ENCODE data around the gene PCNP.
"Not testable (repeated sequence)": the region's sequence is repeated elsewhere in the genome, so short reads cannot be mapped to it uniquely, and the experiment has no call there.

PCNP gene

DNA sequence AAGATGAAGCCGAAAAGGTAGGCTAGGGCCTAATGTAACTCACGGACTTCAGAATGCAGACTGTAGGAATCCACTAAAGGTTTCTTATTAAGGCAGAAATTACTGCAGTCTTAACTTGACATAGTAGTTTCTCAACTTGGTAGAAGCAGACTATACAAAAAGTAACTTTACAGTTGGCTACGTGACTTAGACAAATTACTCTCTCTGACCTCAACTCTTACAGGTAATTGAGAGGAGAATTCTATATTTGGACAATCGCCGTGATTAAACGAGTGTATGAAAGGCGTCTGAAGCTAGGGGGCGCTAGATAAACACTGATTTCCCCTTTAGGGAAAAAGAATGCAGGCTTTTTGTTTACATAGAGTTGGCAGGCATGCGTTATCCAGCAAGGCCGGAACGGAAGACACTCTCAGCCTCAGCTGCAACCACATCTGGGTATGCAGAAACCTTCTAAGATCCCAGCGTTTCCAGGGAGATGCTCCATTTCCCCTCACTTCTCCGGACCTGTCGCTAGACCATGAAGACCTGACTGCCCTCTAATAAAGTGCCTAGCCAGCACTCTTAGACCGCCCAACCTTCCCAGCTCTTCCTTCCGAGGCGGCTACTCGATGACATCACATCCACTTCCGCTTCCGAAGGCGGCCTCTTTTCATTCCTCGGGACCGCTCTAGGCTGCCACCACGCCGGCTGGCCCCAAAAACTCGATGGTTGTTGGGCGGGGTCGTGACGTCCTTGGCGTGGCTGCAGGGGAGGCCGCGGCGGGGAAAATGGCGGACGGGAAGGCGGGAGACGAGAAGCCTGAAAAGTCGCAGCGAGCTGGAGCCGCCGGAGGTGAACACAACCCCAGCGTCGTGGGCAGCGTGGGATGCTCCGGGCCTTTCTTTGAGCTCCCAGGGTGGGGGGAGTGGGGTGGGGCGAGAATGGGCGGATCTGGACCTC, at the start of gene PCNP:
TSS of gene PCNP (plus strand) at position 732 of the 939 bp plus-strand sequence. CDS start at position 768, 36 bp downstream.
- H3K27me3 Mint-ChIP-seq: no peaks in the 10 kb centered on the region
- CTCF ChIA-PET: interaction anchor here (0.7 to 1.6 kb wide), 14 partner anchors 9 to 256 kb away, joined by 3 to 10 read pairs (median 4); partner anchors contain the start of genes SENP7, TRMT10C and ZBTB11
- no peaks in the 10 kb centered on the region for H3K9me3 Mint-ChIP-seq
- peak within 1 kb of the TSS; percentile 99 for H3K4me3 Mint-ChIP-seq
- H3K4me1 Mint-ChIP-seq: peaks cover 73% of the 10 kb centered on the region
- H3K27ac Mint-ChIP-seq: peak within 1 kb of the TSS; percentile 99
- peak; percentile 100 for DNase-seq
- peaks cover 25% of the 10 kb centered on the region for H3K36me3 Mint-ChIP-seq

- Mint-ChIP-seq H3K9me3 (peaks cover 19% of the 10 kb centered on the region), H3K4me3 (no peak overlapping the region), H3K27me3 (no peaks in the 10 kb centered on the region), H3K27ac (no peak overlapping the region), H3K36me3 (peaks cover 21% of the 10 kb centered on the region), H3K4me1 (peaks cover 43% of the 10 kb centered on the region)
- CTCF ChIA-PET: no interaction called here
- DNase-seq: no peak
Measured at GRCh38 chr3:101527441-101527840, 46.5 kb upstream of the PCNP start.

DNA sequence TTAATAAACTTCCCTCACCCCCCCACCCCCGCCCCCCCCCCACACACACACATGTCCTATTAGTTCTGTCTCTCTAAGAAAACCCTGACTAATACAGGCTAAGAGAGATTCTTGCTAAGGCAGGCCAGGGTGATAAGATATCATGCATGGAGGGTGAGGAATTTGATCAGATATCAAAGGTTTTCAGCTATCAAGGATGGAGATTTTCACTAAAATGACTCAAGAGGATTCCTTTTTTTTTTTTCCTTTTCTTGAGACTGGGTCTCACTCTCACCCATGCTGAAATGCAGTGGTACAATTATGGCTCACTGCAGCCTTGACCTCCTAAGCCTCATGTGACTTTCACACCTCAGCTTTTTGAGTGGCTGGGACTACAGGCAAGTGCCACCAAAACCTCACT, 46.1 kb upstream of the PCNP start:
- Mint-ChIP-seq H3K27me3 (no peaks in the 10 kb centered on the region), H3K9me3 (peaks cover 19% of the 10 kb centered on the region), H3K36me3 (peaks cover 21% of the 10 kb centered on the region), H3K27ac (no peak overlapping the region), H3K4me3 (no peak overlapping the region), H3K4me1 (peaks cover 40% of the 10 kb centered on the region)
- no peak for DNase-seq
- CTCF ChIA-PET: no interaction called here

DNA sequence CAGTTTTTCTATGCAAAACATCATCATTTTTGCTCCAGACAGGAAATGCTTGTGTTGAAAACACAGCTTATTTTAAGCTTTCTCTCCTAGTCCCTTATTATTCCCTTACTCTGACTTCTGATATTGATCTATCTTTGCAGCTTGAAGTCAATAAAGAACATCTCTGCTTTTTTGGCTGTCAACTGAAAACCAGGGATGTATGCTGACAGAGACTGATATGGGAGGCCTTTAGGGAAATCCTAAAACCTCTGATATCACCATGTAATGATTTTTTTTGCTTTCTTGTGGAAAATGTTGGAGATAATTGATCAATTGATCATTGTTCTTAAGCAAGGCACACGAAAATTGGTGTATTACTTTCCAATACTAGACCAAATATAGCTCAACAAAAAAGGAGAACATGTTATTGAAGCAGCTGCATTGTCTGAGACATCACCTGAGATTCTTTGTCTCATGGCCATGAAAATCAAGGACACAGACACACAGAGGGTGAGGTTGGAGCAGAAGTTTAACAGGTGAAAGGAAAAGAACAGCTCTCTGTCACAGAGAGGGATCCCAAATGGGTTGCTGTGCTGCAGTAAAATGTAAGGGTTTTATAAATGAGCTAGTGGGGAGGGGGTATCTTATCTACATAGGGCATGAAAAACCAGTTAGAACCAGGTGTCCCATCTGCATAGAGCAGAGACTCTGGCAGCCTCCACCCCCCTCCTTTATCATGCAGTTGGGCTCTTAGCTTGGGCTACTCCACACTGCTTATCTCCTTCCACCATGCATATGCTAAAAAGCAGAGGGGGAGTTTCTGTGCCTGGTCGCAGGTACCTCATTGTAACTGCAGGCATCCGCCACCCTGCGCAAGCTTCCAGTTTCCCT, 43.9 kb upstream of the PCNP start:
- Mint-ChIP-seq H3K27me3 (no peaks in the 10 kb centered on the region), H3K4me1 (peaks cover 39% of the 10 kb centered on the region), H3K4me3 (no peak overlapping the region), H3K36me3 (peaks cover 15% of the 10 kb centered on the region), H3K9me3 (peaks cover 17% of the 10 kb centered on the region), H3K27ac (peak overlapping the region; percentile 81)
- DNase-seq: no peak
- CTCF ChIA-PET: interaction anchor here (1.0 kb wide), 1 partner anchor 12 kb away, joined by 4 read pairs; no protein-coding TSS in a partner anchor

DNA sequence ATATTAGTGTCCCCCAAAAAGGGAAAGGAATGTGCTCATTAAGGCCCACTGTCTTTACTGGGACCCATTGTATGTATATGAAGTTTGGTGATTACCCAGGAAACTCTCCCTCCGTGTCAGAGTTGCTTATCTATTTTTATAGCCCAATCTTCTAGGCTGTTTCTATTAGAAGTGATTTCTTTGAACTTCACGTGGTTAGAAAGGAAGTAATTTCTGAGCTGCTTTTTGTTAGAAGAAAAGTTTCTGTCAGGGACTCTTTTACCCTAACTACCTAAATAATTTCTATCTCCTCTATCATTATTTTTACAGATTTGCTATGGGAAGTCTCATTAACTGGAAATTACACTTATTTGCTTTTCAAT, 43.3 kb upstream of the PCNP start:
- H3K27ac Mint-ChIP-seq: peak overlapping the region; percentile 81
- peaks cover 14% of the 10 kb centered on the region for H3K36me3 Mint-ChIP-seq
- no peak for DNase-seq
- peaks cover 15% of the 10 kb centered on the region for H3K9me3 Mint-ChIP-seq
- CTCF ChIA-PET: interaction anchor here (1.0 kb wide), 1 partner anchor 12 kb away, joined by 4 read pairs; no protein-coding TSS in a partner anchor
- no peaks in the 10 kb centered on the region for H3K27me3 Mint-ChIP-seq
- H3K4me1 Mint-ChIP-seq: peaks cover 39% of the 10 kb centered on the region
- H3K4me3 Mint-ChIP-seq: no peak overlapping the region

DNA sequence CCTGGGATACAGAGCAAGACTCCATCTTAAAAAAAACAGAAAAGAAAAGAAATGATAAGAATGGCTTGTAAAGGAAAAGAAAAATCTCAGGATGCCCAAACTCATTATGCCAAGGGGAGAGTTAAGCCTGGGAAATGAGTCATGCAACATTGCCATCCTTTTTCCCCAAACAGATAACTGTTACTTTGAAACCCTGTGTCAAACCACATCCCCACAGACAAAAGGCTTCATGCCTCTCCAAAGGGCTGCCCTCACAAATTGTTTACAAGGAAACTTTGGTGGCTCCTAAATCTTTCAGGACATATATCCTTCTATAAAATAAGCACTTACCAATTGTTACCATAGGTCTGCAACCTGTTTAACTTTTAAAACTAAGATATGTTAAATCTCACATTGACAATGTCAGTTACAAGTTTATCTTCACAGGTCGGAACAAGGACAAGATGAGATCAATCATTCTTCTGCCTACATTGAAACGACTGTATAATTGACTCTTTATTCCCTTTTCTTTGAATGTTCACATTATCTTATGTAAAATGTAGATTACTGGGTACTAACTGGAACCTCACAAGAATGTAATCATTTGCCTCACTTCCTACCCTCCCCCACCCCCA, 42.4 kb upstream of the PCNP start:
- Mint-ChIP-seq H3K4me1 (peaks cover 39% of the 10 kb centered on the region), H3K36me3 (peaks cover 16% of the 10 kb centered on the region), H3K9me3 (peaks cover 17% of the 10 kb centered on the region), H3K27ac (peak overlapping the region; percentile 81), H3K4me3 (no peak overlapping the region), H3K27me3 (peaks cover 3% of the 10 kb centered on the region)
- DNase-seq: no peak
- CTCF ChIA-PET: no interaction called here

GRCh38 chr3:101532783-101533602, 41.0 kb upstream of the PCNP start:
- peaks cover 39% of the 10 kb centered on the region for H3K4me1 Mint-ChIP-seq
- H3K27me3 Mint-ChIP-seq: peaks cover 3% of the 10 kb centered on the region
- no peak overlapping the region for H3K4me3 Mint-ChIP-seq
- H3K36me3 Mint-ChIP-seq: peaks cover 14% of the 10 kb centered on the region
- DNase-seq: no peak
- CTCF ChIA-PET: no interaction called here
- H3K9me3 Mint-ChIP-seq: peaks cover 13% of the 10 kb centered on the region
- H3K27ac Mint-ChIP-seq: no peak overlapping the region

- no peak for DNase-seq
- Mint-ChIP-seq H3K27me3 (peaks cover 3% of the 10 kb centered on the region), H3K9me3 (peaks cover 13% of the 10 kb centered on the region), H3K4me1 (peaks cover 38% of the 10 kb centered on the region), H3K27ac (no peak overlapping the region), H3K36me3 (peaks cover 13% of the 10 kb centered on the region), H3K4me3 (no peak overlapping the region)
- CTCF ChIA-PET: no interaction called here
Measured at GRCh38 chr3:101533603-101533968, 40.4 kb upstream of the PCNP start.

DNA sequence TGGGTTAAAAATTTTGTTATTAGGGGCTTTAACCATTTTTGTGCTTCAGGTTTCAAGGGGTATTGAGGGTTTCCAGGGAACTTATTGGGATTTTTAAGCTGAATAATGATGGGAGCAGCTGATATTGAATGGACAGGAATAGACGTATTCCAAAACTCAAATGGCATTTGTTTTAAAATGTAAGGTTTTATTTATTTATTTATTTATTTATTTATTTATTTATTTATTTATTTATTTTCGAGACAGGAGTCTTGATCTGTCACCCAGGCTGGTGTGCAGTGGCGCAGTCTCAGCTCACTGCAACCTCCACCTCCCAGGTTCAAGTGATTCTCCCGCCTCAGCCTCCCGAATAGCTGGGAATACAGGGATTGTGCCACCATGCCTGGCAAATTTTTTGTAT, 38.8 kb upstream of the PCNP start:
- H3K36me3 Mint-ChIP-seq: peaks cover 2% of the 10 kb centered on the region
- H3K4me3 Mint-ChIP-seq: no peak overlapping the region
- H3K27ac Mint-ChIP-seq: no peak overlapping the region
- DNase-seq: no peak
- CTCF ChIA-PET: interaction anchor here (1.1 kb wide), 1 partner anchor 8 kb away, joined by 3 read pairs; no protein-coding TSS in a partner anchor
- peaks cover 26% of the 10 kb centered on the region for H3K4me1 Mint-ChIP-seq
- H3K9me3 Mint-ChIP-seq: peaks cover 10% of the 10 kb centered on the region
- peaks cover 8% of the 10 kb centered on the region for H3K27me3 Mint-ChIP-seq

- H3K27me3 Mint-ChIP-seq: peaks cover 8% of the 10 kb centered on the region
- H3K27ac Mint-ChIP-seq: no peak overlapping the region
- no peak overlapping the region for H3K4me3 Mint-ChIP-seq
- peaks cover 9% of the 10 kb centered on the region for H3K9me3 Mint-ChIP-seq
- DNase-seq: no peak
- CTCF ChIA-PET: no interaction called here
- peaks cover 2% of the 10 kb centered on the region for H3K36me3 Mint-ChIP-seq
- peaks cover 16% of the 10 kb centered on the region for H3K4me1 Mint-ChIP-seq
Measured at GRCh38 chr3:101536266-101536665, 37.7 kb upstream of the PCNP start.

DNA sequence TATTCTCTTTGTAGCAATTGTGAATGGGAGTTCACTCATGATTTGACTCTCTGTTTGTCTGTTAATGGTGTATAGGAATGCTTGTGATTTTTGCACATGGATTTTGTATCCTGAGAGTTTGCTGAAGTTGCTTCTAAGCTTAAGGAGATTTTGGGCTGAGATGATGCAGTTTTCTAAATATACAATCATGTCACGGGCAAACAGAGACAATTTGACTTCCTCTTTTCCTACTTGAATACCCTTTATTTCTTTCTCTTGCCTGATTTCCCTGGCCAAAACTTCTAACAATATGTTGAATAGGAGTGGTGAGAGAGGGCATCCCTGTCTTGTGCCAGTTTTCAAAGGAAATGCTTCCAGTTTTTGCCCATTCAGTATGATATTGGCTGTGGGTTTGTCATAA, 37.0 kb upstream of the PCNP start:
- CTCF ChIA-PET, DNase-seq, H3K4me3 Mint-ChIP-seq, H3K36me3 Mint-ChIP-seq, H3K27ac Mint-ChIP-seq, H3K27me3 Mint-ChIP-seq, H3K9me3 Mint-ChIP-seq: not testable (repeated sequence)
- peaks cover 10% of the 10 kb centered on the region for H3K4me1 Mint-ChIP-seq

DNA sequence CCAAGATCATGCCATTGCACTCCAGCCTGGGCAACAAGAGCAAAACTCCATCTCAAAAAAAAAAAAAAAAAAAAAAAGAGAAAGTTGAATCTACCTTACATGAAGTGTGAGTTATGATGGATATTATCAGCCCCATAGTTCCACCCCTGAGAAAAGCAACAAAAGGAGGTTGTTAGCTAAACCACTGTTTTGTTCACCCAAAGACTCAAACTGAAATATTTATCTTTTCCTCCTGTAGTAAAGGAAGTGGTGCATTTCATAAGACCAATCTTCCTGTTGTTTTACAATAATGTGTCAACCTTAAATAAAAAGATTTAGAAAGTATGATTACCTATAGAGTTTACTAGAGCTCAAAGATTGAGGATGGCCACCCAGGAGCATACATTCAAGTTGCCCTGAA, 31.0 kb upstream of the PCNP start:
- Mint-ChIP-seq H3K4me3 (no peak overlapping the region), H3K9me3 (peaks cover 11% of the 10 kb centered on the region), H3K4me1 (peaks cover 30% of the 10 kb centered on the region), H3K27ac (peak overlapping the region; percentile 91), H3K27me3 (peaks cover 5% of the 10 kb centered on the region), H3K36me3 (peaks cover 5% of the 10 kb centered on the region)
- no peak for DNase-seq
- CTCF ChIA-PET: interaction anchor here (0.8 to 1.2 kb wide), 4 partner anchors 8 to 31 kb away, joined by 3 to 5 read pairs (median 3); partner anchors contain the start of gene PCNP

- peaks cover 7% of the 10 kb centered on the region for H3K9me3 Mint-ChIP-seq
- peaks cover 5% of the 10 kb centered on the region for H3K36me3 Mint-ChIP-seq
- peak overlapping the region; percentile 84 for H3K27ac Mint-ChIP-seq
- no peak overlapping the region for H3K4me3 Mint-ChIP-seq
- no peak for DNase-seq
- CTCF ChIA-PET: interaction anchor here (0.6 to 1.2 kb wide), 2 partner anchors 31 to 741 kb away, joined by 3 read pairs; no protein-coding TSS in a partner anchor
- H3K4me1 Mint-ChIP-seq: peaks cover 30% of the 10 kb centered on the region
- H3K27me3 Mint-ChIP-seq: peaks cover 5% of the 10 kb centered on the region
Measured at GRCh38 chr3:101544161-101544850, 29.7 kb upstream of the PCNP start.
